HepG2 (cell line): ENCODE measurements around the gene RABGAP1L. TPM values are rescaled to one million over a fixed set of nuclear protein-coding genes. Genes with fewer than 3 reads are reported as not detected.

Experiments
- ATAC-seq: fragments of 200-7000 bp; cut with Tn5 transposase; 3 replicates; pipeline ENCODE4 v1.9.1; 2020; ENCODE audit warnings: mild to moderate bottlenecking, moderate library complexity
- BruUV-seq: library from RNA; stranded (reverse); fragments of 400-500 nt; replicated peaks from 2 replicates; lab custom pipeline; 2021; lab: Mats Ljungman, UMichigan
- CTCF ChIA-PET: fragments of 300-600 bp; formaldehyde crosslinking; extraction: SDS; loops from one replicate; lab custom pipeline; 2021; ENCODE audit warnings: low total read pairs, inconsistent platforms, low intra/inter-chr PET ratio; lab: Yijun Ruan, JAX
- POLR2A ChIA-PET: fragments of 350-600 bp; sonication (Branson Sonifier 250); formaldehyde crosslinking; loops from one replicate; lab custom pipeline; 2020; ENCODE audit warnings: antibody characterized with exemption, inconsistent platforms; lab: Yijun Ruan, JAX
- DNase-seq: peaks from one replicate; pipeline ENCODE4 v3.0.0-alpha.2; 2015; ENCODE audit warnings: low spot score
- FAIRE-seq: peaks from 3 replicates; lab custom pipeline; 2011; peaks lifted over from hg19 to GRCh38; lab: Jason Lieb, UNC
- H2AFZ ChIP-seq: one replicate; pipeline ENCODE4 v1.6.1; 2011; ENCODE audit warnings: low read length, inconsistent platforms
- H3K27ac ChIP-seq: fragments of 300-600 bp; 3 replicates; pipeline ENCODE4 v1.8.0; 2011; ENCODE audit warnings: mixed run types, mild to moderate bottlenecking, mixed read lengths, low read length, inconsistent platforms; ENCODE audit not compliant: insufficient read depth; ENCODE audit errors: extremely low read length
- H3K27me3 ChIP-seq, 2 experiments: fragments of 200-600 bp in 1 of 2; 2 replicates in 1 of 2; 3 replicates in 1 of 2; pipeline versions ENCODE4 v1.6.0 to v1.8.0; 2011; ENCODE audit warnings: low read length in 2 of 2, mild to moderate bottlenecking in 2 of 2, moderate library complexity in 2 of 2, inconsistent platforms in 1 of 2; ENCODE audit not compliant: insufficient read depth in 2 of 2, control insufficient read depth in 1 of 2
- H3K36me3 ChIP-seq, 2 experiments: fragments of 200-600 bp in 1 of 2; replicated peaks in 1 of 2; 2 replicates in 1 of 2; 3 replicates in 1 of 2; pipeline versions ENCODE4 v1.5.1 to v1.8.0; 2011; ENCODE audit warnings: low read length in 2 of 2, inconsistent platforms in 1 of 2; ENCODE audit not compliant: insufficient read depth in 2 of 2, control insufficient read depth in 1 of 2
- H3K4me1 ChIP-seq: 2 replicates; pipeline ENCODE4 v1.5.1; 2012; ENCODE audit warnings: low read length, inconsistent platforms; ENCODE audit not compliant: insufficient read depth
- H3K4me2 ChIP-seq: 2 replicates; pipeline ENCODE4 v1.6.0; 2011; ENCODE audit warnings: low read depth, low read length, inconsistent platforms
- H3K4me3 ChIP-seq, 3 experiments: fragments of 200-600 bp in 1 of 3; sonication (generic), shearing (Covaris generic) in 1 of 3; replicated peaks in 1 of 3; 2 replicates each; pipeline ENCODE4 v1.5.1; 2011 to 2016; ENCODE audit warnings: low read length in 3 of 3, inconsistent platforms in 2 of 3, low read depth in 2 of 3, mild to moderate bottlenecking in 2 of 3, control low read depth in 1 of 3, mixed read lengths in 1 of 3; ENCODE audit not compliant: insufficient read depth in 1 of 3
- H3K79me2 ChIP-seq: one replicate; pipeline ENCODE4 v1.6.1; 2011; ENCODE audit warnings: low read length, inconsistent platforms; ENCODE audit not compliant: insufficient read depth
- H3K9ac ChIP-seq: 2 replicates; pipeline ENCODE4 v1.6.0; 2011; ENCODE audit warnings: mild to moderate bottlenecking, low read depth, low read length, inconsistent platforms; ENCODE audit not compliant: insufficient read depth
- H3K9me3 ChIP-seq: 2 replicates; pipeline ENCODE4 v1.5.1; 2012; ENCODE audit warnings: mild to moderate bottlenecking, low read length
- H4K20me1 ChIP-seq: 2 replicates; pipeline ENCODE4 v1.6.0; 2011; ENCODE audit warnings: inconsistent platforms, mild to moderate bottlenecking, low read length, moderate library complexity; ENCODE audit not compliant: insufficient read depth
- HNF4G ChIP-seq, 2 experiments: sonication (generic) in 1 of 2; formaldehyde crosslinking in 1 of 2; IDR thresholded peaks; 2 replicates each; pipeline versions ENCODE4 v1.4.0 to v1.6.1; 2011 to 2020; ENCODE audit warnings: borderline replicate concordance in 2 of 2, low read depth in 2 of 2, mild to moderate bottlenecking in 2 of 2, low read length in 1 of 2, missing genetic modification reagents in 1 of 2, moderate library complexity in 1 of 2
- NONO ChIP-seq, 2 experiments: fragments of 450-650 bp in 1 of 2; sonication (generic) in 1 of 2; formaldehyde crosslinking in 1 of 2; IDR thresholded peaks in 1 of 2; conservative IDR thresholded peaks in 1 of 2; 2 replicates each; pipeline versions ENCODE4 v1.6.1 to v1.8.0; 2017 to 2022; ENCODE audit warnings: mild to moderate bottlenecking in 1 of 2, missing genetic modification reagents in 1 of 2, moderate library complexity in 1 of 2
- NR2C2 ChIP-seq: sonication (generic); formaldehyde crosslinking; IDR thresholded peaks from 2 replicates; pipeline ENCODE4 v1.4.0; 2020; ENCODE audit warnings: missing genetic modification reagents, mild to moderate bottlenecking, moderate library complexity, borderline replicate concordance
- PHB2 ChIP-seq: fragments of 450-650 bp; IDR thresholded peaks from 2 replicates; pipeline ENCODE4 v1.6.1; 2018; ENCODE audit not compliant: partially characterized antibody
- PTBP1 ChIP-seq: fragments of 200-400 bp; formaldehyde crosslinking; IDR thresholded peaks from 2 replicates; pipeline ENCODE4 v1.6.1; 2018; ENCODE audit warnings: low read length, low read depth; ENCODE audit not compliant: poor library complexity, severe bottlenecking
- RFXAP ChIP-seq: sonication (generic); formaldehyde crosslinking; IDR thresholded peaks from 2 replicates; pipeline ENCODE4 v1.4.0; 2020; ENCODE audit warnings: missing genetic modification reagents, borderline replicate concordance
- SP1 ChIP-seq, 2 experiments: fragments of 450-650 bp in 1 of 2; sonication (generic) in 1 of 2; formaldehyde crosslinking in 1 of 2; IDR thresholded peaks; 2 replicates each; pipeline versions ENCODE4 v1.4.0 to v1.6.1; 2016 to 2020; ENCODE audit warnings: missing genetic modification reagents in 1 of 2
- TERF1 ChIP-seq: sonication (generic); formaldehyde crosslinking; IDR thresholded peaks from 2 replicates; pipeline ENCODE4 v1.8.0; 2022; ENCODE audit warnings: mild to moderate bottlenecking, missing genetic modification reagents, moderate library complexity
- ZBTB44 ChIP-seq: sonication (generic); formaldehyde crosslinking; IDR thresholded peaks from 2 replicates; pipeline ENCODE4 v1.4.0; 2020; ENCODE audit warnings: missing genetic modification reagents
- ZFP37 ChIP-seq: sonication (generic); formaldehyde crosslinking; IDR thresholded peaks from 2 replicates; pipeline ENCODE4 v1.4.0; 2020; ENCODE audit warnings: missing genetic modification reagents, borderline replicate concordance
- ZNF263 ChIP-seq: sonication (generic); formaldehyde crosslinking; IDR thresholded peaks from 2 replicates; pipeline ENCODE4 v1.4.0; 2020; ENCODE audit warnings: missing genetic modification reagents
- ZNF335 ChIP-seq: sonication (generic); formaldehyde crosslinking; IDR thresholded peaks from 2 replicates; pipeline ENCODE4 v1.4.0; 2020; ENCODE audit warnings: missing genetic modification reagents
- ZNF530 ChIP-seq: sonication (generic); formaldehyde crosslinking; IDR thresholded peaks from 2 replicates; pipeline ENCODE4 v1.5.0; 2020; ENCODE audit warnings: low read depth, mild to moderate bottlenecking, missing genetic modification reagents
- ZNF547 ChIP-seq: sonication (generic); formaldehyde crosslinking; IDR thresholded peaks from 2 replicates; pipeline ENCODE4 v1.5.1; 2020; ENCODE audit warnings: mild to moderate bottlenecking, missing genetic modification reagents
- ZNF569 ChIP-seq: sonication (generic); formaldehyde crosslinking; IDR thresholded peaks from 2 replicates; pipeline ENCODE4 v1.5.0; 2020; ENCODE audit warnings: mild to moderate bottlenecking, missing genetic modification reagents, moderate library complexity, borderline replicate concordance
- ZNF605 ChIP-seq: sonication (generic); formaldehyde crosslinking; IDR thresholded peaks from 2 replicates; pipeline ENCODE4 v1.8.0; 2022; ENCODE audit warnings: mild to moderate bottlenecking, missing genetic modification reagents
- ZSCAN9 ChIP-seq: IDR thresholded peaks from 2 replicates; pipeline ENCODE4 v1.6.1; 2016; ENCODE audit warnings: borderline replicate concordance
- in situ Hi-C: cut with HindIII; loops from 2 replicates; pipeline ENCODE4 v1.10.0; 2017; ENCODE audit warnings: low pct_unique_long_range_greater_than_20kb; ENCODE audit not compliant: extremely low pct_ligation_motif_present
- intact Hi-C: fragments of 100-400 bp; cut with micrococcal nuclease; formaldehyde crosslinking; loops from one replicate; pipeline ENCODE4 v1.10.0; 2022; ENCODE audit not compliant: unreplicated experiment
- polyA plus RNA-seq, 8 experiments: library from polyadenylated mRNA; depleted of rRNA in 3 of 8; stranded (reverse) in 7 of 8; unstranded in 1 of 8; fragments of >200 nt; fragmentation: Illumina TruSeq in 4 of 8; extraction: Trizol in 4 of 8; gene quantifications; 2 replicates each; pipeline versions ENCODE4 v1.2.1 to v1.2.3, GENCODE V29; 2011 to 2016; ENCODE audit warnings: low read depth in 4 of 8, missing spikeins in 1 of 8, mixed read lengths in 1 of 8; ENCODE audit not compliant: insufficient read depth in 1 of 8
- total RNA-seq, 5 experiments: library from RNA; depleted of rRNA; stranded (reverse); fragments of >200 nt; fragmentation: Illumina TruSeq; extraction: Trizol; gene quantifications; 2 replicates each; pipeline ENCODE4 v1.2.3, GENCODE V29; 2016; ENCODE audit warnings: low read depth in 1 of 5
- TF ChIP-seq, protein P1 (sequence below): IDR thresholded peaks from 2 replicates; pipeline ENCODE4 v1.6.1; 2012; ENCODE audit warnings: low read length, improper control_type of control experiment

Gene RABGAP1L
- total and polyA plus RNA-seq, 2 of the 13 experiments (the other 11 are each of a cell fraction or from before 2014, with no cell fraction given) = 7.9 to 22.6 TPM

- FAIRE-seq = no peak
- CTCF ChIA-PET = no interaction called here
- Histone ChIP-seq H3K9ac (no peak overlapping the region), H3K36me3 (no peaks in the 10 kb centered on the region), H3K27ac (no peak overlapping the region), H3K4me3 (no peak overlapping the region), H3K4me2 (no peak overlapping the region), H3K4me1 (peaks cover 20% of the 10 kb centered on the region), H3K27me3 (no peaks in the 10 kb centered on the region)
- in situ Hi-C loops = no loop called here
- TF ChIP-seq ZNF605 (no peak), NONO (IDR thresholded peaks at IDR 0.05) (no peak), NONO (CRISPR knock-in tag; conservative IDR thresholded peaks at IDR 0.05) (no peak), ZNF547 (CRISPR knock-in tag) (no peak), ZNF569 (no peak), PTBP1 (no peak), ZNF263 (no peak), SP1 (IDR thresholded peaks at IDR 0.05) (no peak), SP1 (CRISPR knock-in tag; IDR thresholded peaks at IDR 0.05) (no peak), ZNF335 (CRISPR knock-in tag) (no peak), ZBTB44 (CRISPR knock-in tag) (no peak), TERF1 (CRISPR knock-in tag) (no peak), ZFP37 (CRISPR knock-in tag) (no peak), PHB2 (no peak), ZSCAN9 (CRISPR knock-in tag) (no peak), NR2C2 (CRISPR knock-in tag) (no peak), RFXAP (CRISPR knock-in tag) (no peak), ZNF530 (CRISPR knock-in tag) (no peak), HNF4G (IDR thresholded peaks at IDR 0.05; ENCODE audit: borderline replicate concordance, low read depth, low read length) (no peak), HNF4G (CRISPR knock-in tag; IDR thresholded peaks at IDR 0.05; ENCODE audit: borderline replicate concordance, low read depth) (no peak)
- TF ChIP-seq, protein P1, sequence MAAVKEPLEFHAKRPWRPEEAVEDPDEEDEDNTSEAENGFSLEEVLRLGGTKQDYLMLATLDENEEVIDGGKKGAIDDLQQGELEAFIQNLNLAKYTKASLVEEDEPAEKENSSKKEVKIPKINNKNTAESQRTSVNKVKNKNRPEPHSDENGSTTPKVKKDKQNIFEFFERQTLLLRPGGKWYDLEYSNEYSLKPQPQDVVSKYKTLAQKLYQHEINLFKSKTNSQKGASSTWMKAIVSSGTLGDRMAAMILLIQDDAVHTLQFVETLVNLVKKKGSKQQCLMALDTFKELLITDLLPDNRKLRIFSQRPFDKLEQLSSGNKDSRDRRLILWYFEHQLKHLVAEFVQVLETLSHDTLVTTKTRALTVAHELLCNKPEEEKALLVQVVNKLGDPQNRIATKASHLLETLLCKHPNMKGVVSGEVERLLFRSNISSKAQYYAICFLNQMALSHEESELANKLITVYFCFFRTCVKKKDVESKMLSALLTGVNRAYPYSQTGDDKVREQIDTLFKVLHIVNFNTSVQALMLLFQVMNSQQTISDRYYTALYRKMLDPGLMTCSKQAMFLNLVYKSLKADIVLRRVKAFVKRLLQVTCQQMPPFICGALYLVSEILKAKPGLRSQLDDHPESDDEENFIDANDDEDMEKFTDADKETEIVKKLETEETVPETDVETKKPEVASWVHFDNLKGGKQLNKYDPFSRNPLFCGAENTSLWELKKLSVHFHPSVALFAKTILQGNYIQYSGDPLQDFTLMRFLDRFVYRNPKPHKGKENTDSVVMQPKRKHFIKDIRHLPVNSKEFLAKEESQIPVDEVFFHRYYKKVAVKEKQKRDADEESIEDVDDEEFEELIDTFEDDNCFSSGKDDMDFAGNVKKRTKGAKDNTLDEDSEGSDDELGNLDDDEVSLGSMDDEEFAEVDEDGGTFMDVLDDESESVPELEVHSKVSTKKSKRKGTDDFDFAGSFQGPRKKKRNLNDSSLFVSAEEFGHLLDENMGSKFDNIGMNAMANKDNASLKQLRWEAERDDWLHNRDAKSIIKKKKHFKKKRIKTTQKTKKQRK = no peak
- TF ChIP-seq, all 625 proteins: peak for 0
- POLR2A ChIA-PET = no interaction called here
- Histone ChIP-seq H3K9me3 (peaks cover 6% of the 10 kb centered on the region; the same call in 1 of the 2 replicates), H4K20me1 (no peaks in the 10 kb centered on the region), H2AFZ (no peak overlapping the region), H3K79me2 (no peaks in the 10 kb centered on the region)
- intact Hi-C loops = no loop called here
- no TSS peak for BruUV-seq
- DNase-seq (no peak), ATAC-seq (no peak)
Measured at GRCh38 chr1:174657411-174657810, 498.1 kb downstream of the RABGAP1L start.
